NCI-H2107 treated with DMSO at 0.1 percent for 48 hours (cell line): ENCODE results near the gene PDPK1.
"Not testable (repeated sequence)": the region's sequence is repeated elsewhere in the genome, so short reads cannot be mapped to it uniquely, and the experiment has no call there.

Experiments
- DNase-seq: peaks from one replicate; lab custom pipeline; 2025; ENCODE audit not compliant: unreplicated experiment; lab: John Stamatoyannopoulos, UW

PDPK1 gene

DNA sequence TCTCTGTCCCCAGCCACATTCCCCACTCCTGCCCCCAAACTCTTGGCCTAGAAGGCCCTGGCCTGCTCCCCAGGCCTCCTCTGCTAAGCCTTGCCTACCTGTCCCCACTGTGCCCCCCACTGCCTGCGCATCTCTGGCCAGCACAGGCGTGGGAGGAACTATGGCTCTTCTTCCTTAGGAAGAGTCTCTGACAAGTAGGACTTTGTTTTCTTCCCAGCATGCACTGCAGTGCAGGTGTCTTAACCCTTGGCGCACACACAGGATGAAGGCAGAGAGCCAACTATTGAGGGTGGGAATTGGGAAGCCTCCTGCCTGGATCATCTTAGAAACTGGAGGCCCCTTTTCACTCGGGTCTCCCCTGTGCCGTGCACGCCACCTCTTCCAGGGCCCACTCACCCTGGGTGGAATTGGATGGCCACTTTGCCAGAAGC lies 14.0 kb upstream of the PDPK1 start:
- no peak for DNase-seq

DNA sequence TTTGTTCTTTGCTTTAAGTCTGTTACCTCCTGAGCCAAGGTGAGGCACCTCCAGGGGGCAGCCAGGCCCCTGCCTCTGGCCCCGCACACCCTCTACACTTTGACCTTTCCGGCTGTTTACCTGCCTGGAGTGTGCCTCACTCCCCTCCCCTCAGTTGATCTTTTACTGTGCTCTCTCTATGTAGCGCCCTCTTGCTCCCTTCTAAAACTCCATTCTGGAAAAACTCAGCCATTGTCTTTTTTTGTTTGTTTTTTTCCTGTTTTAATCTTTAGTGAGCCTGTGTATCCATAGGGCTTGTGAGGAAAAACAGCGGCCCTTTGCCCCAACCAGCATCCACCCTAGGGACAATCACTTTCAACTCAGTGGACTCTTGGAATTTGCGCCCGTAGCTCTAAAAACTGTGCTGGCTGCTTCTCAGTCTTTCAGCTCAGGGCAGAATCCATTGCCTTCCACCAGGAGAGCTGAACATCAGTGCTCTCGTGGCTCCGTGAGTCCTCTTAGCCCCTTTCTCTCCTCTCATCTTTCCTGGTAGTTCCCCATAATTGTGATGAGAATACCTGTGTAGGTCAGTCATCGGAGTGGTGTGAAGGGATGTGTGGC lies 13.4 kb upstream of the PDPK1 start:
- DNase-seq = no peak

DNA sequence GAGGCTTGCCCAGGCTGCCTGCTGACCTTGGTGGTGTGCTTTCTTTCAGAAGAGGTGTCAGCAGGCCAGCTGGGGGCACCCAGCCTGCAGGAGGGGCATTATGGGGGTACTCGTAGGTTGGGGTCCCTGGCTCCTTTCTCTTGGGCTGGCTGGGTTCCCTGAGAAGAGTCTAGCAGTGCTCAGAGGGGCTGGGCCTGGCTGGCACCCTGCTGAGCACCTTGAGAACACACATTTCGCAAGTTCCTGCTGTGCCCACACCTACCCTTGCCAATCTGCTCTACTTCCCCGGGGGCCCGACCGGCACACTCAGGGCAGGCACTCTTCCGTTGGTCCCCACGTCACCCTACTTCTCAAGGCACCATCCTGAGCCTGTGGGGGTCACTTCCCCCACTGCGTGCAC lies 11.7 kb upstream of the PDPK1 start:
- DNase-seq = no peak

DNA sequence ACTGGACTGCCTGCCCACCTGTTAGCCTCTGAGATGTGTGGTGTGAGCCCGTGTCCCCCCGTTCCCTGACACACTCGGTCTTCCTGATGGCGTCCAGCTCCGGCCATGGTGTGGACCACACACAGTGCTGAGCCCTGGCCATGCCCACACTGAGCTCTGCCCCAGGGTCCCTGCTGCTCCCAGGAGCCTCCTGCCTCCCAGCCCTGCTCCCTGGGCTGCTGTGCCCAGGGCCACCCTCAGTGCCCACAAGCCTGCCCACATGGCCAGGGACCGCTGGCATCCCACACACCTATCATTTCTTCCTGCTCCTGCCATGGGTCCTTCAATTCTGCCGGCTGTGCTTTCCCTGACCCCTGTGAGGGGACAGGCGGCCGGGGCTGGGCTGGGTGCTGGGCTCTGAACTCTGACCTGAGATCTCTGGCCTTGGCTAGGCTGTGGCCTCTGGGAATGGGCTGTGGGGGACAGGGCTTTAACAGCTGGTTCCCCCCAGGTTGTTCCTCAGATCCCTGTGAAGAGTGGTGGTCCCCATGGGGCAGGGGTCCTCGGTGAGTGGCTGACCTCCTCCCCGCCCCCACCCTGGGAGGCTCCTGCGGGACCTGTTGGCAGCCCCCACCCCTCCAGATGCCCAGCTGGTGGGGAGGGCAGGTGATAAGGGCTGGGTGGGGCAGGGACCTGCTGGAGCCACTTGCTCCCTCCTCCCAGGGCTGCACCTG lies 10.6 kb upstream of the PDPK1 start:
- no peak for DNase-seq

DNA sequence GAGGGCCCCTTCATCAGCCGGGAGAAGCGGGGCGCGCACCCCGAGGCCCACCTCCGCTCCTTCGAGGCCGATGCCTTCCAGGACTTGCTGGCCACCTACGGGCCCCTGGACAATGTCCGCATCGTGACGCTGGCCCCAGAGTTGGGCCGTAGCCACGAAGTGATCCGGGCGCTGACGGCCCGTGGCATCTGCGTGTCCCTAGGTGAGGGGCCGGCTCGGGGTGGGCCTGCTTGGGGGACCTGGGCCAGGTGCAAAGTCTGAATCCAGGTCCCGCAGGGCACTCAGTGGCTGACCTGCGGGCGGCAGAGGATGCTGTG lies 10.1 kb upstream of the PDPK1 start:
- no peak for DNase-seq

DNA sequence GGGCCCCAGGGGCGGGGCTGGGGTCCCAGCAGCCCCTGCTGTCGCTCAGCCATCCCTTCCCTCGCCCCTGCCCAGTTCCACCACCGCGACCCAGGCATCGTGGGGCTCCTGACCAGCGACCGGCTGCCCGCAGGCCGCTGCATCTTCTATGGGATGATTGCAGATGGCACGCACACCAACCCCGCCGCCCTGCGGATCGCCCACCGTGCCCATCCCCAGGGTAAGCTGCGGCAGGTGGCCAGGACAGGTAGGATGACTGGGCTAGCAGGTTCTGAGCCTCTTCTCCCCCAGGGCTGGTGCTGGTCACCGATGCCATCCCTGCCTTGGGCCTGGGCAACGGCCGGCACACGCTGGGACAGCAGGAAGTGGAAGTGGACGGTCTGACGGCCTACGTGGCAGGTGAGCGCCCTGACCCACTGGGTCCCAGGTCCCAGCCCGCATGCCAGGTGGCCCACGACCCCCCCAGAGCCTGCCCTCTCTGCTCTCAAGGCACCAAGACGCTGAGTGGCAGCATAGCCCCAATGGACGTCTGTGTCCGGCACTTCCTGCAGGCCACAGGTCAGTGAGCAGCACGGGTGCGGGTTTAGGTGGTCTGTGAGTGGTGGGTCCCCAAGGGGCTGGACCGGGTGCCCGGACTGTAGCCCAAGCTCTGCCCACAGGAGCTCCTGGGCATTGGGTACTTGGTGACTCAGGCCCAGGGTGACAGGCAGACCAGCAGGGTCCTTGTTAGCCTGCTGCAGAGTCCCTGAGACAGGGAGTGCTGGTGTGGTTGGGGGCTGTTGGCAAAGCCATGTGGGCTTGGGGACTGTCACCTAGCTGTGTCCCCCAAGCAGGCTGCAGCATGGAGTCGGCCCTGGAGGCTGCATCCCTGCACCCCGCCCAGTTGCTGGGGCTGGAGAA lies 9.4 kb upstream of the PDPK1 start:
- DNase-seq = no peak

DNA sequence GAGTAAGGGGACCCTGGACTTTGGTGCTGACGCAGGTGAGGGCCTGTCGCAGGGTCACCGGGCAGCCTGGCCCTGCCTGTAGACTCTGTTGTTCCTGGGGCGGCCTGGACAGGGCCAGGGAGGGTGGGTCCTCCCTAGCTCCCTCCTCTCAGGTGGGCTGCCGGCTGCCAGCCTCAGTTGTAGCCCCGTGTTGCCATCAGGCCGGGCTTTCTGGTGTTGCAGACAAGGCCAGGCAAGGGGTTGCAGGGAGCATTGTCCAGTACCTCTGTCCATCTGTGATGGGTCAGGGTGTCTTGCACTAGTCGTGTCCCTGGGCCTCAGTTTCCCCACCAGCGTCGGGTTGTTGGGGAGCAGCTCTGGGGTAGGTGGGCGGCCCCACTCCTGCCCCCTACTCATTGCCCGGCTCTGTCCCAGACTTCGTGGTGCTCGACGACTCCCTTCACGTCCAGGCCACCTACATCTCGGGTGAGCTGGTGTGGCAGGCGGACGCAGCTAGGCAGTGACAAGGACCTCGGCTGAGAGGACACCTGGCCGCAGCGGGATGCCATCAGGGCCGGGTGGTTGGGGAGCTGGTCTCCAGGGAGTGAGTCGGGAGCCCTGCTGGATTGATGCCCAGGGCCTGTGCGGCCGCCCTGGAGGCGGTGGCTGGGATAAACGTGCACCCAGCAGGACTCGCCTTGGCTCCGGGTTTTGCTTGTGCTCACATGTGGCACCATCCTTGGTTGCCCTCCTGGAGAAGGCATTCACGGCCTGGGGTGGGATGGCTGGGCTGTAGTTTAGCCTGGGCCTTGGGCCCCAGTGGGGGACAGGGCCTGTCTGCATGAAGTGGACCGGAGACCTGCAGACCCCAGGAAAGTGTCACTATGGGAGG lies 8.5 kb upstream of the PDPK1 start:
- no peak for DNase-seq

DNA sequence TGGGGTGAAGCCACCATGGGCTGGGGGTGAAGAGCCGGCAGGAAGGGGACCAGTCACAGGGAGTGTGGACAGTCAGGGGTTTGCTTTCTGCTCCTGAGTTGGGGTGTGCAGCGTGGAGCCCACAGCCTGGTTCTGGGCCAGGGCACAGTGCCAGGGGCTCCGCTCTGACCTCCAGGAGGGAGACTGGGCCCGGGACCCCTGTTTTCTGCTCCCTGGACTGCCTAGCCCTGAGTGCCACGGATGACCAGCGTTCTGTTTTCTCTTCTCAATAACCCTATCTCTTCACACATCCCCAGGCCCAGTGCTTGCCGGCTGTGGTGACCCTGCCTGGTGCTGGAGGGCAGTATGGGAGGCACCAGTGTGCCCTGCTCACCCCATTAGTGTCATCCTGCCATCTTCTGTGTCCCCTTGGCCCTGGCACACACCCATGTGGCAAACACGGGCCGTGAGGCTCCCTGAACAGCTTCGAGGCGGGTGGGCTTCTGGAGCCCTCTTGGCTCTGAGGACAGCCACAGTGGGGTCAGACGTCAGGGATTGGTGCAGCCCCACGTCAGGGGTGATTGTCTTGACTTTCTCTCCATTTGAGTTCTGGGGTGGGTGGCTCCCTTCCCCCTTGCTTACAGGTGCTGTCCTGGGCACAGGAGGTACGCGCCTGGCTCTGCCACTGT lies 7.7 kb upstream of the PDPK1 start:
- no peak for DNase-seq

DNA sequence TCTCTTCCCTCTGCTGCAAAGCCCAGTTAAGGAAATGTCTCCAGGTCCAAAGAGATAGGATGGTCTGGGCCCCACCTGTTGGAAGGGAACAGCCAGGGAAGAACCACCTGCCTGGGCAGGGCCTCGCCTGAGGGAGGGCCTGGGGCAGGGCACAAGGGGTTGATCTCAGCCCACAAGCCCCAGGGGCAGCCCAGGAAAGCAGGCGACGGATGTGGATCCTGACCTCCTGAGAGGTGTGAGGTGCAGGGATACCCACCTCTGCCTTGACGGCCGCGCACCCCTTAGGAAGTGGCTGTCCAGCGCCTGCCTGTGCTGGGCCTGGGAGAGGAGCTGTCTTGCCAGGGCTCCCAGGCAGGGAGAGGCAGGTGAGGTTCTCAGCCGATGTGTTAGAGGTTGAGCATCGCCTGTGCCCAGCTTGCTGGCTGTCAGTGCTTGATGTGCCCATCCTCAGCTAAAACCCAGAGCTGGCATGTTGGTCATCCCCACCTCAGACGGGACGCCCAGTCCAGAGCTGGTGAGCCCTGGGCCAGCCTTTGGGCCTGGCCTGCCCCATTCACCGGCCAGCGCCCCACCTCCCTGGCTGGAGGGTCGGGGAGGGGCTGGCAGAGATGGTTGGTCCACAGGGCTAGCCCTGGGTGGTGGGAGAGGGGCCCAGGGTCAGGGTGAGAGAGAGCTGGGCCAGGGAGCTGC lies 7.0 kb upstream of the PDPK1 start:
- DNase-seq = no peak

DNA sequence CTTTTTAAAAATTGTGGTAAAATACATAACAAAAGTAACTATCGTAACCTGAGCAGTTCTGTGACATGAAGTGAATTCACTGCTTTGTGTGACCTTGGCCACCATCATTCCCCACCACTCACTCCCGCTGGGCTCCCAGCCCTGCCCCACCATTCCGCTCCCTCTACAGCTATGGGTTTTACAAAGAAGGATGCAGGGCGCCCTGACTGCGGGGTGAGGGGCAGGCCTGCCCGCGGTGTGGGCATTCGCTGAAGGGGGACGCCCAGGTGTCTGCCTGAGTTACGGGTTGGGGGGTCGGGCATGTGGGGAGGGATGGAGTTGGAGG lies 6.5 kb upstream of the PDPK1 start, which contains the start of gene CEMP1:
Gene CEMP1, minus strand, starts transcription at position 38 of the 325 bp plus-strand sequence. CDS start 335 bp downstream, outside the sequence.
- DNase-seq = no peak

DNA sequence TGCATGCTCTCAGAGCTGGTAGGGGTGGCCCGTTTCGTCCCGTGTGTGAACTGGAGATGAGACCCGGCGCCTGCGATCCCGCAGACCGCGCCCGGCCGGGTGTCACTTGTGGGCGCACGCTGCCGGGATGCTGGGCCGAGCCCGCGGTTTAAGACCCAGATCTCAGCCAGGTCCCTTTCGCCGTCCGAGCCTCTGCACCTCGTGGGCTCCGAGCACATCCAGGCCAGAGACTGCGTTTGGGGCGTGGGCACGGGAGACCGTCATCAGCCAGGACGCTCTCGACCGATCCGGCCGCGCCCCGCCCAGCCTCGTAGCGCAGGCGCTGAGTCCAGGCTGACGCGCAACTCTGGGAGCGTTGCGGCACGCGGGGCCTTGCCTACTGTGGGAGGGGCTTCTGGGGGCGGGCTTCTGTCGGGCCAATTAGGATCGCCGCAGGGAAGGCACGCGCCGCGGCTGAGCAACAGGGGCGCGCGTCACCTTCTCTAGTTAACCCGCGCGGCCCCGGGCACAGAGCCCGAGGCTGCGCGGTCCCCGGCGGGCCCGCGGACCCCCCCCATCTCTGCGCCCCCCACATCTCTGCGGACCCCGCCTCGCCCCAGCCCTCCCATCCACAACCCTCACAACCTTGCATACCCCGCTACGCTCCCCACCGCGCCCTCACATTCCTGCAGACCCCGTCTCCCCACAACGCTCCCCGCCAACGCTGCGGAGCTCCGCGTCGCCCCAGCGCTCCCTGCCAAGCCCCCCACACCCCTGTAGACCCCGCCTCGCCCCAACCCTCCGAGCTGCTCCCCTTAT lies 5.9 kb upstream of the PDPK1 start:
- peak; percentile 87 for DNase-seq

DNA sequence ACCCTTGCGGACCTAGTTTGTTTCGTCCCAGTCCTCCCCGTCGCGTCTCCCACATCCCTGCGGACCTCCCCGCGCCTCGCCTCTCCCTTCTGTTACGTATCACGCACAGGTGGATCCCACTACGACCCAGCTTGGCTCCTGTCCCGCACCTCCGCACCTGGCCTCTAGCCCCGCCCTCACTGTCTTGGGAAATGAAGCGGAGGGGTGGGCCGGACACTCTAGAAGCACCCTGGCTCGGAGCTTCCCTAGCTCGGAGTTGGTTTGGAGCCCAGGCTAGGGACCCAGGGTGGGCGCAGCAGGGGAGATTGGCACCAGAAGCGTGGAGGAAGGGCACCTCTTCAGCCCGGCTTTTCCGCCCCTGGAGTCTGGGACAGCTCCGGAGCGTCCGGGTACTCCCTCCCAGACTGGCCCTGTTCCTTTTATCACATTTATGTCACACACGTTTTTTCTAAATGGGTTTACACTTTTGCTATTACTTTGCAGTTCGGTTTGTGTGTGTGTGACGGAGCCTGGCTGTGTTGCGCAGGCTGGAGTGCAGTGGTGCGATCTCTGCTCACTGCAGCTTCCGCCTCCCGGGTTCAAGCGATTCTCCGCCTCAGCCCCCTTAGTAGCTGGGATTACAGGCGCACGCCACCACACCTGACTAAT lies 5.2 kb upstream of the PDPK1 start:
- DNase-seq = peak; percentile 26

DNA sequence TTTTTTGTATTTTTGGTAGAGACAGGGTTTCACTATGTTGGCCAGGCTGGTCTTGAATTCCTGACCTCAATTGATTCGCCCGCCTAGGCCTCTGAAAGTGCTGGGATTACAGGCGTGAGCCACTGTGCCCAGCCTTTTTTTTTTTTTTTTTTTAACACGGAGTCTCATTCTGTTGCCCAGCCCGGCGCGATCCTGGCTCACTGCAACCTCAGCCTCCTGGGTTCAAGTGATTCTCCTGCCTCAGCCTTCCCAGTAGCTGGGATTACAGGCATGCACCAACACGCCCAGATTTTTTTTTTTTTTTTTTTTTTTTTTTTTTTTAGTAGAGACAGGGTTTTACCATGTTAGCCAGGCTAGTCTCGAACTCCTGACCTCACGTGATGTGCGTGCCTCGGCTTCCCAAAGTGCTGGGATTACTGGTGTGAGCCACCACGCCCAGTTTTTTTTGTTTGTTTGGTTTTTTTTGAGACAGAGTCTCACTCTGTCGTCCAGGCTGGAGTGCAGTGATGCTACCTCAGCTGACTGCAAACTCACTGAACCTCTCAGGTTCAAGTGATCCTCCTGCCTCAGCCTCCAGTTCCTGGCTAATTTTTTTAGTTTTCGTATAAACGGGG lies 4.6 kb upstream of the PDPK1 start:
- DNase-seq = not testable (repeated sequence)

DNA sequence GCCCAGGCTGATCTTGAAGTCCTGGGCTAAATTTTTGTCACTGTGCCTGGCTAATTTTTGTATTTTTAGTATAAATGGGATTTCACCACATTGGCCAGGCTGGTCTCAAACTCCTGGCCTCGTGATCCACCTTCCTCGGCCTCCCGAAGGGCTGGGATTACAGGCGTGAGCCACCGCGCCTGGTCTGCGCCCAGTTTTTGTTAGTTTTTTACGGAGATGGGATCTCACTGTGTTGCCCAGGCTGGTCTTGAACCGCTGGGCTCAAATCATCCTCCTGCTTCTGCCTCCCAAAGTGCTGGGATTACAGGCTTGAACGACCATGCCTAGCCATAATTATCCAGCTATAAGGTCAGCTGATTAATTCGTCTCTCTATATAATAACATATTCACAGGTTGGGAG lies 3.9 kb upstream of the PDPK1 start:
- no peak for DNase-seq

DNA sequence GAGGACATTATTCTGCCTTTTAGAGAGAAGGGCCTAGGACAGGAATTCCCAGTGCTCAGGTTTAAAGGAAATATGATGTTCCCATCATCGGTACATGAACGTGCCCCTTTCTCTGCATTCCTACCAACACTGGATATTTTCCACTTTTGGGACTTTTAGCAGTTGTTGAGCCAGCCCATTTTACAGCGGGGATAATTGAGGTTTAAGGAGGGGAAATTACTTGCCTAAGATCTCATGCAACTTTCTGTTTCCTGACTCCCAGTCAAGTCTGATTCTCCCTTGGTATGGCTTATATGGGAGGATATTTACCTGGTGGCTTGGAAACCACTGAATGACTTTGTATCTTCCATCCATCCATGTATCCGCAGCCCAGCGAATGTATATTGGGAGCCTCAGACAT lies 3.5 kb upstream of the PDPK1 start:
- DNase-seq = not testable (repeated sequence)

DNA sequence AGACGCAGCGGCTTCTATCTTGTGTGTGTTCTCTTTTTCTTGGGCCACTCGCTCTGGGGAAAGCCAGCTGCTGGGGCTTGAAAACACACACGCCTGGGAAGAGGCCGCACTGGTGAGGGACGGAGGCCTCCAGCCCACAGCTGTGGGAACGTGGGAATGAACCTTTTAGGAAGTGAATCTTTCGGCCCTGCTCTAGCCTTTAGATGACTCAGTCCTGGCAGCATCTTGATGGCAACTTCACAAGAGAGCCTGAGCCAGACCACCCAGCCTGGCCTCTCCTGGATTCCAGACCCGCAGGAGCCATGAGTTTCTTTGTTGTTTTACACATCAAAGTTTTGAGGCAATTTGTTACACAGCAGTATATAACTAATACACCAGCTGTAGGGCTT lies 2.2 kb upstream of the PDPK1 start:
- DNase-seq = no peak

DNA sequence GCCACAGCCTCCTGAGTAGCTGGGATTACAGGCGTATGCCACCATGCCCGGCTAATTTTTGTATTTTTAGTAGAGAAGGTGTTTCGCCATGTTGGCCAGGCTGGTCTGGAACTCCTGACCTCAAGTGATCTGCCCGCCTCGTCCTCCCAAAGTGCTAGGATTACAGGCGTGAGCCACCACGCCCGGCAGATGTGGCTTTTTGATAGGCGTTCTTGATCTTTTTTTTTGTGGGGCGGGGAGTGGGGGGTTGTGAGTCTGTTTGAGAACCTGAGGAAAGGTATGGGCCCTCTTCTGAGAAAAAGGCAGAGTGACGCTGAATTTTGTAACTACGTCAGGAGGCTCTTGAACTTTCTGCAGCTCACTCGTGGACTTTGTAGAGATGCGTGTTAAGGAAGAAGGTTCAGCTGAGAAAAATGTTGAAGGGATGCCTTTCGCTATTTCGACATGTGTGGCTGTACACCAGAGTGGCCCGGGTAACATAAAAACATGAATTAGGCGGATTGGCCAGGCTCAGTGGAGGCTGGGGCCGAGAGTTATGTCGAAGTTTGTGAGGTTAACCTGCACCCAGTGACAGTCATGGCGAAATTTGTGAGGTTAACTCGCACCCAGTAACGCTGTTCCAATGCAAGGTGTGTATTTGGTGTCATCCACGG lies 1.5 kb downstream of the PDPK1 start:
- not testable (repeated sequence) for DNase-seq
